ENCODE data around the gene TNIP2.

DNA sequence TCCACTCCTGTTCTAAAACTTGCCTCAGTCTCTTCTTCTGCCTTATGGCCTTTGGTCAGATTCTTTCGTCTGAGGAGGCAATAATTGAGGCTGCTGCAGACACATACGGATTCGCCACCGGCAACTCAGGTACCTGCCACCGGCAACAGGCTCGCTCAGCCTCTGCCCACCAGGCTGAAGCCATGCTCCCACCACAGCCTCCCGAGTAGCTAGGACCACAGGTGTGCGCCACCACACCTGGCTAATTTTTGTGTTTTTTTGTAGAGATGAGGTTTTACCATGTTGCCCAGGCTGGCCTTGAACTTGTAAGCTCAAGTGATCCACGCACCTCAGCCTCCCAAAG, 26.6 kb downstream of the TNIP2 start:
- TF ChIP-seq ZNF274 (IDR thresholded peaks at IDR 0.05; ENCODE audit: low read depth, low read length) = no peak
- TF ChIP-seq YY1 (IDR thresholded peaks at IDR 0.05; ENCODE audit: insufficient read depth, insufficient read length) = no peak
- no peak for TF ChIP-seq SUZ12 (IDR thresholded peaks at IDR 0.05; ENCODE audit: extremely low read depth, insufficient read depth, insufficient read length)

Measured in NT2/D1 (cell line).